DOHH2 (cell line): ENCODE results near the gene OR13J1.

ENCODE experiments used
- EZH2phosphoT487 ChIP-seq: fragments of 200-600 bp; sonication (generic); IDR thresholded peaks from 2 replicates; pipeline ENCODE4 v1.6.1; 2017; ENCODE audit warnings: borderline replicate concordance, mild to moderate bottlenecking, antibody characterized with exemption, low read length, moderate library complexity, mixed read lengths
- TF ChIP-seq, protein P1 (sequence below): fragments of 200-600 bp; sonication (generic); IDR thresholded peaks from one replicate; pipeline ENCODE4 v1.5.1; 2014; ENCODE audit warnings: antibody characterized with exemption, mild to moderate bottlenecking, low read depth, low read length; ENCODE audit not compliant: poor library complexity, severe bottlenecking

DNA sequence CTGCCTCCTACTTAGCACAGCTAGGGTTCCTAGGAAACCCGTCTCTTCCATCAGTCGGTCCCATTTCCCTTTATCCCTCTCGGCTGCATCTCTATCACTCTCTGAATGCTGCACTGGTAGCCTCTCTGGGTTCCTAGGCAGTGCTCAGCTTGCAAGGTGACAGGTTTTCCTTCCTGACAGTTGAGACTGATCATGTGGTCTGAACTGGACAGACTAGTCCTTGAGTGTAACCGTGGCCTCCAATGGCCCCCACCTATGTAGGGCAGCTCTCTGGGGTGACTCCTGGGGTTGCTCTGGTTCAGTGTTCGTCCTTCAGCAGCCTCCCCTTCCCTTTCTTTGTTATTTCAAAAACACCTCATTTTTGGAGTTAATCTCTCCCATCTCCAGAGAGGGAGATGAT lies 37.4 kb downstream of the OR13J1 start:
- TF ChIP-seq, protein P1, sequence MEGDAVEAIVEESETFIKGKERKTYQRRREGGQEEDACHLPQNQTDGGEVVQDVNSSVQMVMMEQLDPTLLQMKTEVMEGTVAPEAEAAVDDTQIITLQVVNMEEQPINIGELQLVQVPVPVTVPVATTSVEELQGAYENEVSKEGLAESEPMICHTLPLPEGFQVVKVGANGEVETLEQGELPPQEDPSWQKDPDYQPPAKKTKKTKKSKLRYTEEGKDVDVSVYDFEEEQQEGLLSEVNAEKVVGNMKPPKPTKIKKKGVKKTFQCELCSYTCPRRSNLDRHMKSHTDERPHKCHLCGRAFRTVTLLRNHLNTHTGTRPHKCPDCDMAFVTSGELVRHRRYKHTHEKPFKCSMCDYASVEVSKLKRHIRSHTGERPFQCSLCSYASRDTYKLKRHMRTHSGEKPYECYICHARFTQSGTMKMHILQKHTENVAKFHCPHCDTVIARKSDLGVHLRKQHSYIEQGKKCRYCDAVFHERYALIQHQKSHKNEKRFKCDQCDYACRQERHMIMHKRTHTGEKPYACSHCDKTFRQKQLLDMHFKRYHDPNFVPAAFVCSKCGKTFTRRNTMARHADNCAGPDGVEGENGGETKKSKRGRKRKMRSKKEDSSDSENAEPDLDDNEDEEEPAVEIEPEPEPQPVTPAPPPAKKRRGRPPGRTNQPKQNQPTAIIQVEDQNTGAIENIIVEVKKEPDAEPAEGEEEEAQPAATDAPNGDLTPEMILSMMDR, result no peak
- TF ChIP-seq EZH2phosphoT487, result no peak
